Stomach (tissue), 9 donors: ENCODE measurements around the gene ZBTB46. TPM values are rescaled to one million over a fixed set of nuclear protein-coding genes. Genes with fewer than 3 reads are reported as not detected.
A peak's percentile ranks its signal among the peaks of the same experiment; 100 is the strongest.

Experiments
- DNase-seq, 2 donors: peaks; one replicate each; pipeline versions ENCODE4 v3.0.0 to v3.0.0-alpha.2; 2013 to 2019
- H3K27ac ChIP-seq, 5 donors: fragments of 200-600 bp in 4 of 5; sonication (generic) in 4 of 5; one replicate each; pipeline ENCODE4 v1.5.1; 2013 to 2019; ENCODE audit warnings: mild to moderate bottlenecking in 1 of 5, moderate library complexity in 1 of 5
- H3K27me3 ChIP-seq, 3 donors: fragments of 200-600 bp; sonication (generic); one replicate each; pipeline ENCODE4 v1.5.1; 2017 to 2019; ENCODE audit warnings: mixed run types in 1 of 3
- H3K36me3 ChIP-seq, 4 donors: fragments of 200-600 bp; sonication (generic); 1 replicate in 3 of 4; 2 replicates in 1 of 4; pipeline ENCODE4 v1.5.1; 2016 to 2019
- H3K4me1 ChIP-seq, 4 donors: fragments of 200-600 bp; sonication (generic); one replicate each; pipeline ENCODE4 v1.5.1; 2016 to 2019
- H3K4me3 ChIP-seq, 4 donors: fragments of 200-600 bp; sonication (generic) in 3 of 4; one replicate each; pipeline ENCODE4 v1.5.1; 2016 to 2019; ENCODE audit warnings: mild to moderate bottlenecking in 1 of 4
- H3K9me3 ChIP-seq, 4 donors: fragments of 200-600 bp; sonication (generic); one replicate each; pipeline ENCODE4 v1.5.1; 2016 to 2019
- EP300 ChIP-seq: sonication (generic); formaldehyde crosslinking; IDR thresholded peaks from one replicate; pipeline ENCODE4 v1.6.1; 2017; ENCODE audit warnings: antibody characterized with exemption
- POLR2A ChIP-seq, 4 donors: fragments of 450-650 bp; IDR thresholded peaks; one replicate each; pipeline ENCODE4 v1.6.1; 2016; ENCODE audit warnings: antibody characterized with exemption in 4 of 4, control low read depth in 2 of 4, mild to moderate bottlenecking in 1 of 4, moderate library complexity in 1 of 4
- POLR2AphosphoS5 ChIP-seq, 3 donors: sonication (generic); formaldehyde crosslinking; IDR thresholded peaks; one replicate each; pipeline ENCODE4 v1.6.1; 2016; ENCODE audit warnings: antibody characterized with exemption in 3 of 3
- WGBS, 5 donors: extraction: QIAGEN DNeasy Blood & Tissue Kit in 3 of 5; methylation state at CpG; one replicate each; pipeline versions ENCODE4 v1.1.5 to v1.1.7; 2013 to 2018; 5-methylcytosine and 5-hydroxymethylcytosine counted together
- intact Hi-C: fragments of 100-400 bp; cut with DNase I; formaldehyde crosslinking; loops from one replicate; pipeline ENCODE4 v1.15.1; 2023; ENCODE audit warnings: low total_unique reads
- polyA plus RNA-seq, 3 donors: library from polyadenylated mRNA; stranded (reverse); fragments of 200-250 nt; gene quantifications; one replicate each; pipeline ENCODE4 v1.2.3, GENCODE V29; 2013
- total RNA-seq, 5 donors: library from RNA; depleted of rRNA; stranded (reverse); fragments of >200 nt; gene quantifications; one replicate each; pipeline versions ENCODE4 v1.1.0 to v1.2.3, GENCODE V29; 2014 to 2016
- TF ChIP-seq, protein P1 (sequence below), 7 experiments: fragments of 450-650 bp in 4 of 7; fragments of 200-600 bp in 3 of 7; sonication (generic) in 3 of 7; IDR thresholded peaks; one replicate each; pipeline ENCODE4 v1.5.1; 2016 to 2019; ENCODE audit warnings: antibody characterized with exemption in 7 of 7, control low read depth in 2 of 7, mild to moderate bottlenecking in 1 of 7
- donor health status: healthy with polysubstance abuse.
- donor health status: Bipolar disorder and iron deficiency.
- donor health status: healthy.

The ZBTB46 gene
- total and polyA plus RNA-seq, 8 donors = 0.58 to 13.4 (median 2.5) TPM

DNA sequence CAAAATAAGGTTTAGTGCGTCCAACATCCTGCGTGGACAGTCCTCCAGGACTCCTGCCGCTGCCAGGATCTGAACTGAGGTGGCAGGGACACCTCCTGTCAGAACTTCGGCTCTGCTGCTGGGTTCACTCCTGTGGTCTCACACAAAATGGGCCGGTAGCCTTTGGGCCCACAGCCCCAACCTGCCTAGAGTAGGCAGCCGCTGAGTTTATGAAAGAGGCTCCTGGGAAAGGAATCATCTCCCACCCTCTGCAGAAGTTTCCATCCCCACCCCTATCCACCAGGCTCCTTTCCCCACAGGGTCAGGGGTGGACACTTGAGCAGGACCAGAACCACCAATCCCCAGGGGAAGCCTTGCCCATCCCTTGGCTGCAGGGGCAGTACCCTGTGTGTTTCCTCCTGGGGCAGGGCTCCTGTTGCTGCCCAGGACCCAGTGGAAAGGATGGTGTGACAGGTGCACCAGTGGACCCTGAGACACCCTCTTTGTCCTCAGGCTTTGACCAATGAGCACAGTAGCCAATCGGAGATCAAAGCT is 28.2 kb upstream of the ZBTB46 start:
- no peak for DNase-seq
- intact Hi-C loops = no loop called here
- Histone ChIP-seq H3K27ac (peak overlapping the region in 3 of 5 donors; percentile 54 to 59 (median 54)), H3K36me3 (peaks cover 0 to 25% (median 17%) of the 10 kb centered on the region in 4 donors), H3K4me1 (peaks cover 35 to 73% (median 64%) of the 10 kb centered on the region in 4 donors), H3K9me3 (no peaks in the 10 kb centered on the region), H3K27me3 (peaks cover 0 to 45% (median 29%) of the 10 kb centered on the region in 3 donors), H3K4me3 (no peak overlapping the region)
- WGBS, 5 donors = 31 to 49% (median 39%) methylated on average over 6 to 7 of the region's 7 CpGs
- TF ChIP-seq POLR2AphosphoS5 (IDR thresholded peaks at IDR 0.05) (no peak), EP300 (no peak), POLR2A (IDR thresholded peaks at IDR 0.05) (no peak)
- TF ChIP-seq, protein P1, sequence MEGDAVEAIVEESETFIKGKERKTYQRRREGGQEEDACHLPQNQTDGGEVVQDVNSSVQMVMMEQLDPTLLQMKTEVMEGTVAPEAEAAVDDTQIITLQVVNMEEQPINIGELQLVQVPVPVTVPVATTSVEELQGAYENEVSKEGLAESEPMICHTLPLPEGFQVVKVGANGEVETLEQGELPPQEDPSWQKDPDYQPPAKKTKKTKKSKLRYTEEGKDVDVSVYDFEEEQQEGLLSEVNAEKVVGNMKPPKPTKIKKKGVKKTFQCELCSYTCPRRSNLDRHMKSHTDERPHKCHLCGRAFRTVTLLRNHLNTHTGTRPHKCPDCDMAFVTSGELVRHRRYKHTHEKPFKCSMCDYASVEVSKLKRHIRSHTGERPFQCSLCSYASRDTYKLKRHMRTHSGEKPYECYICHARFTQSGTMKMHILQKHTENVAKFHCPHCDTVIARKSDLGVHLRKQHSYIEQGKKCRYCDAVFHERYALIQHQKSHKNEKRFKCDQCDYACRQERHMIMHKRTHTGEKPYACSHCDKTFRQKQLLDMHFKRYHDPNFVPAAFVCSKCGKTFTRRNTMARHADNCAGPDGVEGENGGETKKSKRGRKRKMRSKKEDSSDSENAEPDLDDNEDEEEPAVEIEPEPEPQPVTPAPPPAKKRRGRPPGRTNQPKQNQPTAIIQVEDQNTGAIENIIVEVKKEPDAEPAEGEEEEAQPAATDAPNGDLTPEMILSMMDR (IDR thresholded peaks at IDR 0.05) = no peak

DNA sequence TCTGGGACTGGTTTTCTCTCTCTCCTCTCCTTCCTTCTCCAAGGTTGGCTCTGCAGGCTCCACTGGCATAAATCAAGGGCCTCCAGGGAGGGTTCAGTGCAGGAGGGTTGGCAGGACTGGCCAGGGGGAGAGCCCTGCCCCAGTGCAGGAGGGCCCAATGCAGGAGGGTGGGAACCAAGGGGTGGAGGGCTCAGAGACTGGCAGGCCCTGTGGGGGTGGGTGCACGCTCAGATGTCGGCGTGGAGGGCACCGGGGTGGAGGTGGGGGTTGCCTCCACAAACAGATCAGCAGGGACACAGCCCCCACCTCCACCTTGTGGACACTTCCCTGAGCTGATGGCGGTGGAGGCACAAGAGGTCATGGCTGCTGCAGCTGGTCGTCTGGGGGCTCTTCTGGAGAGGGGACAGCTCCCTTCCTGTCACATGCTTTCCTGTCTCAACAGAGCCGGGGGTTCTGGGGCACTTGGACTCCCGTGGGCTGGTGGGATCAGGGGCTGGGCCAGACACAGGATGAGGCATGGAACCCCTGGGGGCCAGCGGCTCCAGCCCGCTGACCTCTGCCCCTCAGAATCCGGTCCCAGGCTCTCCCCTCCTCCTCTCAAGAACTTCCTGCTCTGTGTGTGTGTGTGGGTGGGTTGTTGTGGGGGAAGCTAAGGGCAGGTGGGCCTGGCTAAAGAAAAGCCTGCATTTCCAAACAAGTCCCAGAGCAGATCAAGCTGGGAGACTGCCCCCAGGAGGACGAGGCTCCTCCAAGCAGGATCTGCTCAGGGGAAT is 27.5 kb upstream of the ZBTB46 start:
- peaks cover 0 to 25% (median 17%) of the 10 kb centered on the region in 4 donors for H3K36me3 ChIP-seq
- peak in 1 of 2 donors; percentile 77 for DNase-seq
- intact Hi-C loops = no loop called here
- peaks cover 35 to 76% (median 64%) of the 10 kb centered on the region in 4 donors for H3K4me1 ChIP-seq
- no peaks in the 10 kb centered on the region for H3K9me3 ChIP-seq
- WGBS, 5 donors = 1 to 9% (median 4%) methylated on average over 5 to 12 of the region's 12 CpGs
- TF ChIP-seq, protein P1 (IDR thresholded peaks at IDR 0.05) = no peak
- TF ChIP-seq POLR2AphosphoS5 (IDR thresholded peaks at IDR 0.05) (no peak), EP300 (no peak), POLR2A (IDR thresholded peaks at IDR 0.05) (no peak)
- H3K4me3 ChIP-seq = no peak overlapping the region
- H3K27me3 ChIP-seq = peaks cover 0 to 52% (median 33%) of the 10 kb centered on the region in 3 donors
- H3K27ac ChIP-seq = peak overlapping the region; percentile 17 to 59 (median 54)

DNA sequence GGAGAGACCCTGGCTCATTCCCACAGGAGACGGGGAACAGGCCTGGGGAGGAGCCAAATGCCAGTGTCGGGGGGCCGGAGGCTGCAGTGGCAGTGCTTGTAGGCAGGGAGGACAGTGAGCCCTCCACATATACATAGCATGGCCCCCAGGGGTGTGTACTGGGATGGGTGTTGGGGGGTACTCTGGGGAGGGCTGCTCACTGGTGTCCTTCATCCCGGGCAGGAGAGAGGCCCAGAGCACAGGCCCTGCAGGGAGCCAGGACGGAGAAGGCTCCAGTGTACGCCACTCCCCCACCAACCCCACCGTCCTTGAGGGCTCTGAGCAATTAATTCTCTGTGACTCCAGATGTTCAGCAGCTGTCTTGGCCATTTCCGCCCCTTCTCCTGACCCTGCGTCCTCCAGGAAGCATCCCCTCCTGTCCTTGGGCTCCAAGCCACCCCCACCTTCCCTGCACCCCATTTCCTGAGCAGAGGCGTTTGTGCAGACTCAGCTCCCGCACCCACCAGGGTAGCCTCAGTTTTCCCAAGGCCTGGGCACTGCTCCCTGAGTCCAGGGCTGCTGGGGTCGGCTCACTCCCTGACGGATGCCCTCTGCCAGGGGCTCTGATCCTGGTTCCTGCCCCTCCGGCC is 26.8 kb upstream of the ZBTB46 start:
- Histone ChIP-seq H3K27ac (peak overlapping the region; percentile 17 to 59 (median 54)), H3K9me3 (no peaks in the 10 kb centered on the region), H3K36me3 (peaks cover 0 to 23% (median 17%) of the 10 kb centered on the region in 4 donors), H3K4me1 (peaks cover 30 to 72% (median 58%) of the 10 kb centered on the region in 4 donors), H3K4me3 (no peak overlapping the region), H3K27me3 (peaks cover 0 to 59% (median 33%) of the 10 kb centered on the region in 3 donors)
- WGBS, 5 donors = 15 to 28% (median 25%) methylated on average over 11 to 14 of the region's 14 CpGs
- intact Hi-C loops = no loop called here
- TF ChIP-seq POLR2A (IDR thresholded peaks at IDR 0.05) (no peak), POLR2AphosphoS5 (IDR thresholded peaks at IDR 0.05) (no peak), EP300 (no peak)
- peak in 1 of 2 donors; percentile 74 for DNase-seq

DNA sequence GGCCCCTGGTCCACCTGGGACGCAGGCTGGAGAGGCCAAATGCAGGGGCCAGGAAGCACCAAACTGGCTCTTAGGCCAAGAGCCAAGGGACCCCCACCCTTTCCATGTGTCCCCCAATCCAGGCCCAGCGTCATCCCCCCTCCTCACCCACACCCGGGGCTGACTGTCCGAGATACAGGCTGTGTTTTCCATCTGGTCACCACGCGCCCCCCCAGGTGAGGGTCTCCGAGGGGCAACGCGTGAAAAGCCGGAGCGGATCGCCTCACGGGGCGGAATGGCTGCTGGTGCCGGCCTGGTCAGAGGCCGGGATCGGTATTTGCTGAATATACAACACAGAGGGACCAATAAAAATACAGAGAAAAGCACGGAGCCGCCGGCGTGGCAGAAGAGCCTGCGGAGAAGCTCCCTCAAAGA is 25.0 kb upstream of the ZBTB46 start:
- Histone ChIP-seq H3K4me3 (no peak overlapping the region), H3K4me1 (peaks cover 30 to 61% (median 55%) of the 10 kb centered on the region in 4 donors), H3K9me3 (no peaks in the 10 kb centered on the region), H3K36me3 (peaks cover 0 to 6% (median under 1%) of the 10 kb centered on the region in 4 donors), H3K27me3 (peaks cover 0 to 71% (median 33%) of the 10 kb centered on the region in 3 donors), H3K27ac (no peak overlapping the region)
- intact Hi-C loops = no loop called here
- DNase-seq = peak in 1 of 2 donors; percentile 36
- WGBS, 5 donors = 49 to 75% (median 55%) methylated on average over 21 to 22 of the region's 22 CpGs
- no peak for TF ChIP-seq POLR2A (IDR thresholded peaks at IDR 0.05)
- no peak for TF ChIP-seq POLR2AphosphoS5 (IDR thresholded peaks at IDR 0.05)
- no peak for TF ChIP-seq EP300
- TF ChIP-seq, protein P1 (IDR thresholded peaks at IDR 0.05) = no peak
